Psoas muscle (tissue), 8 donors: ENCODE results near the gene OR51G1. TPM values are rescaled to one million over a fixed set of nuclear protein-coding genes. Genes with fewer than 3 reads are reported as not detected.
"Not testable (repeated sequence)": the region's sequence is repeated elsewhere in the genome, so short reads cannot be mapped to it uniquely, and the experiment has no call there.

Source experiments
- ATAC-seq, 4 donors: fragments of 200-7000 bp; cut with Tn5 transposase; one replicate each; pipeline ENCODE4 v1.9.1; 2020; ENCODE audit warnings: moderate library complexity in 3 of 4, mild to moderate bottlenecking in 2 of 4
- DNase-seq, 2 donors: peaks; one replicate each; pipeline ENCODE4 v3.0.0-alpha.2; 2020
- H3K27ac ChIP-seq: fragments of 200-600 bp; one replicate; pipeline ENCODE4 v1.8.0; 2022
- H3K27me3 ChIP-seq, 3 donors: fragments of 200-600 bp in 1 of 3; one replicate each; pipeline versions ENCODE4 v1.6.1 to v1.8.0; 2013 to 2022; ENCODE audit warnings: low read length in 2 of 3, mild to moderate bottlenecking in 2 of 3, moderate library complexity in 1 of 3; ENCODE audit not compliant: insufficient read depth in 3 of 3
- H3K36me3 ChIP-seq, 2 donors: fragments of 200-600 bp in 1 of 2; one replicate each; pipeline versions ENCODE4 v1.6.1 to v1.8.0; 2013 to 2022; ENCODE audit warnings: low read depth in 1 of 2, mild to moderate bottlenecking in 1 of 2, moderate library complexity in 1 of 2; ENCODE audit not compliant: insufficient read depth in 1 of 2
- H3K4me1 ChIP-seq: fragments of 200-600 bp; one replicate; pipeline ENCODE4 v1.8.0; 2022
- H3K4me3 ChIP-seq: fragments of 200-600 bp; one replicate; pipeline ENCODE4 v1.8.0; 2022; ENCODE audit warnings: mild to moderate bottlenecking
- H3K9me3 ChIP-seq: fragments of 200-600 bp; one replicate; pipeline ENCODE4 v1.8.0; 2022
- CTCF ChIP-seq: fragments of 200-600 bp; IDR thresholded peaks from one replicate; pipeline ENCODE4 v1.8.0; 2022; ENCODE audit warnings: antibody characterized with exemption
- WGBS, 3 donors: extraction: QIAGEN DNeasy Blood & Tissue Kit; methylation state at CpG; one replicate each; pipeline versions ENCODE4 v1.1.6 to v1.1.7; 2013; 5-methylcytosine and 5-hydroxymethylcytosine counted together
- intact Hi-C, 2 donors: fragments of 100-400 bp; cut with DNase I; formaldehyde crosslinking; loops; one replicate each; pipeline versions ENCODE4 v1.11.0 to v1.14.2; 2022
- long read RNA-seq, 2 donors: library from polyadenylated mRNA; unstranded; transcript quantifications; one replicate each; pipeline ENCODE4 v2.0.0, GENCODE V29; 2021
- polyA plus RNA-seq, 3 donors: library from polyadenylated mRNA; stranded (reverse); fragments of 200-250 nt; gene quantifications; one replicate each; pipeline ENCODE4 v1.2.3, GENCODE V29; 2013
- total RNA-seq, 4 donors: library from RNA; stranded (reverse); fragmentation: NEBNext Ultra II Directional in 2 of 4; extraction: Animal tissue kit (Norgen Biotek cat#: 25700) in 2 of 4; gene quantifications; one replicate each; pipeline versions ENCODE4 v1.2.1 to v1.2.4, GENCODE V29; 2021 to 2023
- donor health status: healthy with polysubstance abuse.
- donor health status: DM: no; HTN: no; CAD: no; lungs with moderate emphysema.
- donor health status: Bipolar disorder and iron deficiency.
- donor health status: healthy.
- donor health status: DM: yes; HTN: yes; CAD: no.
- donor health status: DM: no; HTN: no; CAD: no.
- donor health status: DM: no; HTN: no; CAD: no.
- donor health status: DM: yes; HTN: yes; CAD: no.

The OR51G1 gene
- total RNA-seq (not detected), polyA plus RNA-seq (not detected)
- long read RNA-seq, donor 1: 0 reads
- long read RNA-seq, donor 2: 0 reads

GRCh38 chr11:4924239-4924638 is at the start of gene OR51G1:
OR51G1 (minus strand) TSS chr11:4924339; CDS start chr11:4924339, 0 bp downstream.
- Histone ChIP-seq H3K9me3 (no peaks in the 10 kb centered on the region), H3K27ac (no peak within 1 kb of the TSS), H3K4me3 (no peak within 1 kb of the TSS), H3K4me1 (no peaks in the 10 kb centered on the region), H3K27me3 (no peaks in the 10 kb centered on the region), H3K36me3 (no peaks in the 10 kb centered on the region)
- no peak for TF ChIP-seq CTCF
- no peak for ATAC-seq
- WGBS, 3 donors: 84 to 91% (median 88%) methylated on average over 1 of the region's 1 CpG
- intact Hi-C loops: no loop called here
- no peak for DNase-seq

GRCh38 chr11:4962816-4963215 is 38.7 kb upstream of the OR51G1 start:
- DNase-seq (no peak), ATAC-seq (no peak)
- WGBS, 3 donors: 8 to 31% (median 10%) methylated on average over 1 of the region's 1 CpG
- intact Hi-C loops: no loop called here
- Histone ChIP-seq H3K9me3 (no peaks in the 10 kb centered on the region), H3K27ac (no peak overlapping the region), H3K36me3 (no peaks in the 10 kb centered on the region), H3K27me3 (no peaks in the 10 kb centered on the region), H3K4me3 (no peak overlapping the region), H3K4me1 (no peaks in the 10 kb centered on the region)
- no peak for TF ChIP-seq CTCF

GRCh38 chr11:4960877-4961276 is 36.7 kb upstream of the OR51G1 start:
- intact Hi-C loops: no loop called here

GRCh38 chr11:4957396-4957795 is 33.3 kb upstream of the OR51G1 start:
- Histone ChIP-seq H3K27me3 (no peaks in the 10 kb centered on the region), H3K27ac (no peak overlapping the region), H3K4me1 (no peaks in the 10 kb centered on the region), H3K36me3 (no peaks in the 10 kb centered on the region), H3K4me3 (no peak overlapping the region), H3K9me3 (no peaks in the 10 kb centered on the region)
- intact Hi-C loops: no loop called here
- WGBS, 3 donors: 76 to 82% (median 81%) methylated on average over 4 of the region's 4 CpGs
- DNase-seq (no peak), ATAC-seq (no peak)
- TF ChIP-seq CTCF: no peak

More at GRCh38 chr11:4960877-4961276, 36.7 kb upstream of the OR51G1 start:
- ATAC-seq: no peak
- Histone ChIP-seq H3K9me3 (no peaks in the 10 kb centered on the region), H3K27me3 (no peaks in the 10 kb centered on the region), H3K4me3 (no peak overlapping the region), H3K4me1 (no peaks in the 10 kb centered on the region), H3K27ac (no peak overlapping the region), H3K36me3 (no peaks in the 10 kb centered on the region)
- WGBS, 3 donors: 65 to 78% (median 74%) methylated on average over 3 of the region's 3 CpGs
- no peak for TF ChIP-seq CTCF
- DNase-seq: no peak

- WGBS, 3 donors: 53 to 59% (median 55%) methylated on average over 2 of the region's 2 CpGs
- DNase-seq, intact Hi-C loops, ATAC-seq, H3K27me3 ChIP-seq, H3K36me3 ChIP-seq, H3K9me3 ChIP-seq, H3K4me1 ChIP-seq, H3K4me3 ChIP-seq, H3K27ac ChIP-seq: not testable (repeated sequence)
These were observed 31.5 kb upstream of the OR51G1 start, which contains the start of gene OR51A2 for GRCh38 chr11:4955613-4956012. OR51A2 (minus strand) TSS chr11:4955713; CDS start chr11:4955713, 0 bp downstream.
